HepG2 (cell line): ENCODE results near the gene SPATA25. TPM values are rescaled to one million over a fixed set of nuclear protein-coding genes. Genes with fewer than 3 reads are reported as not detected.

Source experiments
- ATAC-seq: fragments of 200-7000 bp; cut with Tn5 transposase; 3 replicates; pipeline ENCODE4 v1.9.1; 2020; ENCODE audit warnings: mild to moderate bottlenecking, moderate library complexity
- BruUV-seq: library from RNA; stranded (reverse); fragments of 400-500 nt; replicated peaks from 2 replicates; lab custom pipeline; 2021; lab: Mats Ljungman, UMichigan
- CTCF ChIA-PET: fragments of 300-600 bp; formaldehyde crosslinking; extraction: SDS; loops from one replicate; lab custom pipeline; 2021; ENCODE audit warnings: low total read pairs, inconsistent platforms, low intra/inter-chr PET ratio; lab: Yijun Ruan, JAX
- POLR2A ChIA-PET: fragments of 350-600 bp; sonication (Branson Sonifier 250); formaldehyde crosslinking; loops from one replicate; lab custom pipeline; 2020; ENCODE audit warnings: antibody characterized with exemption, inconsistent platforms; lab: Yijun Ruan, JAX
- DNase-seq: peaks from one replicate; pipeline ENCODE4 v3.0.0-alpha.2; 2015; ENCODE audit warnings: low spot score
- FAIRE-seq: peaks from 3 replicates; lab custom pipeline; 2011; peaks lifted over from hg19 to GRCh38; lab: Jason Lieb, UNC
- H2AFZ ChIP-seq: one replicate; pipeline ENCODE4 v1.6.1; 2011; ENCODE audit warnings: low read length, inconsistent platforms
- H3K27ac ChIP-seq: fragments of 300-600 bp; 3 replicates; pipeline ENCODE4 v1.8.0; 2011; ENCODE audit warnings: mixed run types, mild to moderate bottlenecking, mixed read lengths, low read length, inconsistent platforms; ENCODE audit not compliant: insufficient read depth; ENCODE audit errors: extremely low read length
- H3K27me3 ChIP-seq, 2 experiments: fragments of 200-600 bp in 1 of 2; 2 replicates in 1 of 2; 3 replicates in 1 of 2; pipeline versions ENCODE4 v1.6.0 to v1.8.0; 2011; ENCODE audit warnings: low read length in 2 of 2, mild to moderate bottlenecking in 2 of 2, moderate library complexity in 2 of 2, inconsistent platforms in 1 of 2; ENCODE audit not compliant: insufficient read depth in 2 of 2, control insufficient read depth in 1 of 2
- H3K36me3 ChIP-seq, 2 experiments: fragments of 200-600 bp in 1 of 2; replicated peaks in 1 of 2; 2 replicates in 1 of 2; 3 replicates in 1 of 2; pipeline versions ENCODE4 v1.5.1 to v1.8.0; 2011; ENCODE audit warnings: low read length in 2 of 2, inconsistent platforms in 1 of 2; ENCODE audit not compliant: insufficient read depth in 2 of 2, control insufficient read depth in 1 of 2
- H3K4me1 ChIP-seq: 2 replicates; pipeline ENCODE4 v1.5.1; 2012; ENCODE audit warnings: low read length, inconsistent platforms; ENCODE audit not compliant: insufficient read depth
- H3K4me2 ChIP-seq: 2 replicates; pipeline ENCODE4 v1.6.0; 2011; ENCODE audit warnings: low read depth, low read length, inconsistent platforms
- H3K4me3 ChIP-seq, 3 experiments: fragments of 200-600 bp in 1 of 3; sonication (generic), shearing (Covaris generic) in 1 of 3; replicated peaks in 1 of 3; 2 replicates each; pipeline ENCODE4 v1.5.1; 2011 to 2016; ENCODE audit warnings: low read length in 3 of 3, inconsistent platforms in 2 of 3, low read depth in 2 of 3, mild to moderate bottlenecking in 2 of 3, control low read depth in 1 of 3, mixed read lengths in 1 of 3; ENCODE audit not compliant: insufficient read depth in 1 of 3
- H3K79me2 ChIP-seq: one replicate; pipeline ENCODE4 v1.6.1; 2011; ENCODE audit warnings: low read length, inconsistent platforms; ENCODE audit not compliant: insufficient read depth
- H3K9ac ChIP-seq: 2 replicates; pipeline ENCODE4 v1.6.0; 2011; ENCODE audit warnings: mild to moderate bottlenecking, low read depth, low read length, inconsistent platforms; ENCODE audit not compliant: insufficient read depth
- H3K9me3 ChIP-seq: 2 replicates; pipeline ENCODE4 v1.5.1; 2012; ENCODE audit warnings: mild to moderate bottlenecking, low read length
- H4K20me1 ChIP-seq: 2 replicates; pipeline ENCODE4 v1.6.0; 2011; ENCODE audit warnings: inconsistent platforms, mild to moderate bottlenecking, low read length, moderate library complexity; ENCODE audit not compliant: insufficient read depth
- AGO2 ChIP-seq: fragments of 200-400 bp; formaldehyde crosslinking; optimal IDR thresholded peaks from 2 replicates; pipeline ENCODE3; 2017; ENCODE audit warnings: mild to moderate bottlenecking, low read depth, low read length, moderate library complexity
- ARNT ChIP-seq: fragments of 450-650 bp; IDR thresholded peaks from 2 replicates; pipeline ENCODE4 v1.6.1; 2017
- ATF5 ChIP-seq: sonication (generic); formaldehyde crosslinking; IDR thresholded peaks from 2 replicates; pipeline ENCODE4 v1.4.0; 2020; ENCODE audit warnings: mild to moderate bottlenecking, low read depth, missing genetic modification reagents
- FIP1L1 ChIP-seq: fragments of 200-400 bp; formaldehyde crosslinking; IDR thresholded peaks from 2 replicates; pipeline ENCODE4 v1.6.1; 2018; ENCODE audit warnings: low read depth, mild to moderate bottlenecking, low read length, moderate library complexity, borderline replicate concordance; ENCODE audit not compliant: insufficient read depth
- MTERF4 ChIP-seq: sonication (generic); formaldehyde crosslinking; IDR thresholded peaks from 2 replicates; pipeline ENCODE4 v1.8.0; 2023; ENCODE audit warnings: mild to moderate bottlenecking, missing genetic modification reagents
- NPAS2 ChIP-seq: sonication (generic); formaldehyde crosslinking; IDR thresholded peaks from 2 replicates; pipeline ENCODE4 v1.8.0; 2022; ENCODE audit warnings: mild to moderate bottlenecking, missing genetic modification reagents, borderline replicate concordance
- PAX8 ChIP-seq: sonication (generic); formaldehyde crosslinking; IDR thresholded peaks from 2 replicates; pipeline ENCODE4 v1.8.0; 2022; ENCODE audit warnings: mild to moderate bottlenecking, missing genetic modification reagents, borderline replicate concordance
- PBX2 ChIP-seq: IDR thresholded peaks from 2 replicates; pipeline ENCODE4 v1.6.1; 2016; ENCODE audit warnings: control low read depth
- PRPF4 ChIP-seq: fragments of 200-400 bp; formaldehyde crosslinking; IDR thresholded peaks from 2 replicates; pipeline ENCODE4 v1.6.1; 2016; ENCODE audit warnings: low read length, low read depth; ENCODE audit not compliant: poor library complexity, severe bottlenecking
- SAFB2 ChIP-seq: sonication (generic); formaldehyde crosslinking; IDR thresholded peaks from 2 replicates; pipeline ENCODE4 v1.5.1; 2020; ENCODE audit warnings: missing genetic modification reagents, low read depth, mild to moderate bottlenecking, borderline replicate concordance
- SP4 ChIP-seq: sonication (generic); formaldehyde crosslinking; IDR thresholded peaks from 2 replicates; pipeline ENCODE4 v1.8.1; 2023; ENCODE audit warnings: mild to moderate bottlenecking, missing genetic modification reagents
- TBX2 ChIP-seq: sonication (generic); formaldehyde crosslinking; IDR thresholded peaks from 2 replicates; pipeline ENCODE4 v1.5.0; 2020; ENCODE audit warnings: missing genetic modification reagents, mild to moderate bottlenecking, borderline replicate concordance
- THAP11 ChIP-seq: IDR thresholded peaks from 2 replicates; pipeline ENCODE4 v1.6.1; 2016; ENCODE audit warnings: missing biosample characterization, missing genetic modification reagents
- TRIM24 ChIP-seq: sonication (generic); formaldehyde crosslinking; IDR thresholded peaks from 2 replicates; pipeline ENCODE4 v1.8.0; 2022; ENCODE audit warnings: mild to moderate bottlenecking, missing genetic modification reagents
- ZMAT5 ChIP-seq: sonication (generic); formaldehyde crosslinking; IDR thresholded peaks from 2 replicates; pipeline ENCODE4 v1.5.0; 2020; ENCODE audit warnings: mild to moderate bottlenecking, low read depth, missing genetic modification reagents, borderline replicate concordance
- ZMYM3 ChIP-seq: sonication (generic); formaldehyde crosslinking; IDR thresholded peaks from 2 replicates; pipeline ENCODE4 v1.5.1; 2020; ENCODE audit warnings: mild to moderate bottlenecking, missing genetic modification reagents
- ZNF329 ChIP-seq: sonication (generic); formaldehyde crosslinking; IDR thresholded peaks from 2 replicates; pipeline ENCODE4 v1.9.0; 2021; ENCODE audit warnings: low read depth, mild to moderate bottlenecking, missing genetic modification reagents
- ZNF382 ChIP-seq: sonication (generic); formaldehyde crosslinking; IDR thresholded peaks from 2 replicates; pipeline ENCODE4 v1.5.0; 2020; ENCODE audit warnings: missing genetic modification reagents, mild to moderate bottlenecking, borderline replicate concordance
- ZNF597 ChIP-seq: sonication (generic); formaldehyde crosslinking; IDR thresholded peaks from 2 replicates; pipeline ENCODE4 v1.5.0; 2020; ENCODE audit warnings: missing genetic modification reagents
- ZNF720 ChIP-seq: sonication (generic); formaldehyde crosslinking; IDR thresholded peaks from 2 replicates; pipeline ENCODE4 v1.4.0; 2020; ENCODE audit warnings: missing genetic modification reagents
- ZNF776 ChIP-seq: sonication (generic); formaldehyde crosslinking; IDR thresholded peaks from 2 replicates; pipeline ENCODE4 v1.4.0; 2020; ENCODE audit warnings: mild to moderate bottlenecking, missing genetic modification reagents
- ZNF883 ChIP-seq: sonication (generic); formaldehyde crosslinking; IDR thresholded peaks from 2 replicates; pipeline ENCODE4 v1.5.1; 2020; ENCODE audit warnings: mild to moderate bottlenecking, missing genetic modification reagents; ENCODE audit errors: not compliant biosample characterization
- WGBS: methylation state at CpG from one replicate; pipeline ENCODE4 v1.1.6; 2017; ENCODE audit warnings: low lambda C conversion rate; 5-methylcytosine and 5-hydroxymethylcytosine counted together
- in situ Hi-C: cut with HindIII; loops from 2 replicates; pipeline ENCODE4 v1.10.0; 2017; ENCODE audit warnings: low pct_unique_long_range_greater_than_20kb; ENCODE audit not compliant: extremely low pct_ligation_motif_present
- intact Hi-C: fragments of 100-400 bp; cut with micrococcal nuclease; formaldehyde crosslinking; loops from one replicate; pipeline ENCODE4 v1.10.0; 2022; ENCODE audit not compliant: unreplicated experiment
- polyA plus RNA-seq, 8 experiments: library from polyadenylated mRNA; depleted of rRNA in 3 of 8; stranded (reverse) in 7 of 8; unstranded in 1 of 8; fragments of >200 nt; fragmentation: Illumina TruSeq in 4 of 8; extraction: Trizol in 4 of 8; gene quantifications; 2 replicates each; pipeline versions ENCODE4 v1.2.1 to v1.2.3, GENCODE V29; 2011 to 2016; ENCODE audit warnings: low read depth in 4 of 8, missing spikeins in 1 of 8, mixed read lengths in 1 of 8; ENCODE audit not compliant: insufficient read depth in 1 of 8
- total RNA-seq, 5 experiments: library from RNA; depleted of rRNA; stranded (reverse); fragments of >200 nt; fragmentation: Illumina TruSeq; extraction: Trizol; gene quantifications; 2 replicates each; pipeline ENCODE4 v1.2.3, GENCODE V29; 2016; ENCODE audit warnings: low read depth in 1 of 5

SPATA25 gene
- total and polyA plus RNA-seq, 2 of the 13 experiments (the other 11 are each of a cell fraction or from before 2014, with no cell fraction given) = 4.8 to 7.6 TPM

- H3K27ac ChIP-seq = no peak overlapping the region
- in situ Hi-C loops (no loop called here), intact Hi-C loops (no loop called here)
- no peak for ATAC-seq
- H3K79me2 ChIP-seq = peaks cover 9% of the 10 kb centered on the region
- no peak for DNase-seq
- peaks cover 15% of the 10 kb centered on the region for H3K4me1 ChIP-seq
- H3K4me3 ChIP-seq = no peak overlapping the region
- no peak overlapping the region for H3K9ac ChIP-seq
- BruUV-seq = no TSS peak
- WGBS = 99% methylated on average over 14 of the region's 14 CpGs
- H3K9me3 ChIP-seq = no peaks in the 10 kb centered on the region
- H3K27me3 ChIP-seq = no peaks in the 10 kb centered on the region
- FAIRE-seq = no peak
- ChIA-PET POLR2A (interaction anchor here (0.7 to 1.4 kb wide), 4 partner anchors 9 to 37 kb away, joined by 3 to 11 read pairs (median 3); no protein-coding TSS in a partner anchor), CTCF (no interaction called here)
- no peaks in the 10 kb centered on the region for H4K20me1 ChIP-seq
- H3K36me3 ChIP-seq = peaks cover 52 to 63% of the 10 kb centered on the region in 2 experiments
- H3K4me2 ChIP-seq = no peak overlapping the region
- H2AFZ ChIP-seq = no peak overlapping the region
- TF ChIP-seq ZNF597 (CRISPR knock-in tag) (no peak), ZMYM3 (CRISPR knock-in tag) (no peak), ATF5 (CRISPR knock-in tag) (no peak), ARNT (no peak), TRIM24 (no peak), PBX2 (CRISPR knock-in tag) (no peak), ZNF883 (CRISPR knock-in tag) (no peak), THAP11 (CRISPR knock-in tag) (no peak), AGO2 (peak; percentile 41), PRPF4 (no peak), ZNF776 (CRISPR knock-in tag) (no peak), ZNF720 (no peak), NPAS2 (0 out of 2 replicates have a peak, but pooled peaks have one; percentile 33), ZNF382 (CRISPR knock-in tag) (no peak), ZMAT5 (no peak), MTERF4 (CRISPR knock-in tag) (no peak), ZNF329 (CRISPR knock-in tag) (no peak), SP4 (no peak), FIP1L1 (no peak), PAX8 (no peak), TBX2 (CRISPR knock-in tag) (no peak), SAFB2 (CRISPR knock-in tag) (no peak)
Observed at GRCh38 chr20:45896641-45897161, 9.3 kb upstream of the SPATA25 start.
